NB4 (cell line): ENCODE data around the gene QSOX1.

ENCODE experiments used
- CTCF ChIP-seq: IDR thresholded peaks from one replicate; pipeline ENCODE4 v1.5.1; 2012; ENCODE audit warnings: low read depth, low read length
- POLR2A ChIP-seq: IDR thresholded peaks from 2 replicates; pipeline ENCODE4 v1.6.1; 2011; ENCODE audit warnings: mild to moderate bottlenecking; ENCODE audit not compliant: insufficient read length; ENCODE audit errors: extremely low read depth

- TF ChIP-seq CTCF (no peak), POLR2A (no peak)
Measured at GRCh38 chr1:180136331-180136967, 18.2 kb upstream of the QSOX1 start.
